Caco-2 (cell line): ENCODE data around the gene ZNHIT6. TPM values are rescaled to one million over a fixed set of nuclear protein-coding genes. Genes with fewer than 3 reads are reported as not detected.
"Not testable (repeated sequence)": the region's sequence is repeated elsewhere in the genome, so short reads cannot be mapped to it uniquely, and the experiment has no call there.

Experiments used
- BruUV-seq: library from RNA; stranded (reverse); fragments of 400-500 nt; replicated peaks from 2 replicates; lab custom pipeline; 2021; lab: Mats Ljungman, UMichigan
- CTCF ChIA-PET: fragments of 300-600 bp; sonication (Branson Sonifier 250); formaldehyde crosslinking; loops from one replicate; lab custom pipeline; 2022; ENCODE audit warnings: antibody characterized with exemption; lab: Charles Lee
- POLR2A ChIA-PET: fragments of 300-600 bp; sonication (Branson Sonifier 250); formaldehyde crosslinking; loops from one replicate; lab custom pipeline; 2022; ENCODE audit warnings: antibody characterized with exemption; lab: Charles Lee
- DNase-seq, 2 experiments: peaks; one replicate each; pipeline versions ENCODE4 v3.0.0 to v3.0.0-alpha.2; 2020 to 2022
- H3K27me3 ChIP-seq: replicated peaks from 2 replicates; pipeline ENCODE4 v1.6.0; 2011; ENCODE audit warnings: low read length; ENCODE audit not compliant: control insufficient read depth, insufficient read depth
- H3K36me3 ChIP-seq: 2 replicates; pipeline ENCODE4 v1.5.1; 2011; ENCODE audit warnings: low read length; ENCODE audit not compliant: control insufficient read depth, insufficient read depth
- H3K4me1 ChIP-seq: fragments of 250-450 bp; sonication (Bioruptor Pico); 2 replicates; pipeline ENCODE4 v1.5.1; 2020; ENCODE audit warnings: mild to moderate bottlenecking
- H3K4me3 ChIP-seq: 2 replicates; pipeline ENCODE4 v1.5.1; 2011; ENCODE audit warnings: low read depth, mild to moderate bottlenecking, control low read depth, low read length
- H3K9me3 ChIP-seq: fragments of 250-450 bp; sonication (Bioruptor Pico); 2 replicates; pipeline ENCODE4 v1.5.1; 2020; ENCODE audit warnings: mild to moderate bottlenecking, moderate library complexity
- H3K27ac Mint-ChIP-seq: one replicate; pipeline ENCODE4 v1.8.0; 2022; ENCODE audit warnings: mixed read lengths; ENCODE audit not compliant: unreplicated experiment
- H3K27me3 Mint-ChIP-seq: one replicate; pipeline ENCODE4 v1.8.0; 2022; ENCODE audit warnings: mixed read lengths; ENCODE audit not compliant: insufficient read depth, unreplicated experiment
- H3K36me3 Mint-ChIP-seq: one replicate; pipeline ENCODE4 v1.8.0; 2022; ENCODE audit warnings: mild to moderate bottlenecking, mixed read lengths; ENCODE audit not compliant: insufficient read depth, unreplicated experiment
- H3K4me1 Mint-ChIP-seq: one replicate; pipeline ENCODE4 v1.8.0; 2022; ENCODE audit warnings: low read depth, mixed read lengths; ENCODE audit not compliant: unreplicated experiment
- H3K4me3 Mint-ChIP-seq: one replicate; pipeline ENCODE4 v1.8.0; 2022; ENCODE audit warnings: mild to moderate bottlenecking, moderate library complexity, mixed read lengths; ENCODE audit not compliant: unreplicated experiment
- H3K9me3 Mint-ChIP-seq: one replicate; pipeline ENCODE4 v1.8.0; 2022; ENCODE audit warnings: mixed read lengths; ENCODE audit not compliant: unreplicated experiment
- intact Hi-C: fragments of 100-400 bp; cut with micrococcal nuclease; formaldehyde crosslinking; loops from one replicate; pipeline ENCODE4 v1.10.0; 2022; ENCODE audit not compliant: unreplicated experiment
- total RNA-seq: library from RNA; stranded (reverse); gene quantifications from 2 replicates; pipeline ENCODE4 v1.2.3, GENCODE V29; 2022
- TF ChIP-seq, protein P1 (sequence below), 2 experiments: fragments of 200-600 bp in 1 of 2; IDR thresholded peaks; 1 replicate in 1 of 2; 2 replicates in 1 of 2; pipeline versions ENCODE4 v1.5.1 to v1.8.0; 2011 to 2022; ENCODE audit warnings: antibody characterized with exemption in 1 of 2, control low read depth in 1 of 2, inconsistent platforms in 1 of 2, low read depth in 1 of 2, low read length in 1 of 2, mild to moderate bottlenecking in 1 of 2, moderate library complexity in 1 of 2; ENCODE audit not compliant: insufficient read depth in 1 of 2, severe bottlenecking in 1 of 2, unreplicated experiment in 1 of 2

ZNHIT6 gene
- total RNA-seq, 1 experiment from 2014 or later, result 16.1 TPM

GRCh38 chr1:85650645-85651044 lies 57.6 kb downstream of the ZNHIT6 start:
- Histone ChIP-seq H3K36me3 (no peaks in the 10 kb centered on the region), H3K27me3 (no peaks in the 10 kb centered on the region), H3K9me3 (no peaks in the 10 kb centered on the region), H3K4me3 (no peak overlapping the region), H3K4me1 (peaks cover 3% of the 10 kb centered on the region; the same call in 1 of the 2 replicates)
- Mint-ChIP-seq H3K27me3 (no peaks in the 10 kb centered on the region), H3K4me3 (no peak overlapping the region), H3K36me3 (no peaks in the 10 kb centered on the region), H3K27ac (no peak overlapping the region), H3K9me3 (no peaks in the 10 kb centered on the region), H3K4me1 (peaks cover 7% of the 10 kb centered on the region)
- DNase-seq, result no peak
- POLR2A ChIA-PET, result no interaction called here
- TF ChIP-seq, protein P1, sequence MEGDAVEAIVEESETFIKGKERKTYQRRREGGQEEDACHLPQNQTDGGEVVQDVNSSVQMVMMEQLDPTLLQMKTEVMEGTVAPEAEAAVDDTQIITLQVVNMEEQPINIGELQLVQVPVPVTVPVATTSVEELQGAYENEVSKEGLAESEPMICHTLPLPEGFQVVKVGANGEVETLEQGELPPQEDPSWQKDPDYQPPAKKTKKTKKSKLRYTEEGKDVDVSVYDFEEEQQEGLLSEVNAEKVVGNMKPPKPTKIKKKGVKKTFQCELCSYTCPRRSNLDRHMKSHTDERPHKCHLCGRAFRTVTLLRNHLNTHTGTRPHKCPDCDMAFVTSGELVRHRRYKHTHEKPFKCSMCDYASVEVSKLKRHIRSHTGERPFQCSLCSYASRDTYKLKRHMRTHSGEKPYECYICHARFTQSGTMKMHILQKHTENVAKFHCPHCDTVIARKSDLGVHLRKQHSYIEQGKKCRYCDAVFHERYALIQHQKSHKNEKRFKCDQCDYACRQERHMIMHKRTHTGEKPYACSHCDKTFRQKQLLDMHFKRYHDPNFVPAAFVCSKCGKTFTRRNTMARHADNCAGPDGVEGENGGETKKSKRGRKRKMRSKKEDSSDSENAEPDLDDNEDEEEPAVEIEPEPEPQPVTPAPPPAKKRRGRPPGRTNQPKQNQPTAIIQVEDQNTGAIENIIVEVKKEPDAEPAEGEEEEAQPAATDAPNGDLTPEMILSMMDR (IDR thresholded peaks at IDR 0.05; ENCODE audit: insufficient read depth in 1 of 2, low read depth in 1 of 2, low read length in 1 of 2, severe bottlenecking in 1 of 2, unreplicated experiment in 1 of 2), result no peak
- no TSS peak for BruUV-seq
- intact Hi-C loops, result no loop called here
- CTCF ChIA-PET, result no interaction called here

DNA sequence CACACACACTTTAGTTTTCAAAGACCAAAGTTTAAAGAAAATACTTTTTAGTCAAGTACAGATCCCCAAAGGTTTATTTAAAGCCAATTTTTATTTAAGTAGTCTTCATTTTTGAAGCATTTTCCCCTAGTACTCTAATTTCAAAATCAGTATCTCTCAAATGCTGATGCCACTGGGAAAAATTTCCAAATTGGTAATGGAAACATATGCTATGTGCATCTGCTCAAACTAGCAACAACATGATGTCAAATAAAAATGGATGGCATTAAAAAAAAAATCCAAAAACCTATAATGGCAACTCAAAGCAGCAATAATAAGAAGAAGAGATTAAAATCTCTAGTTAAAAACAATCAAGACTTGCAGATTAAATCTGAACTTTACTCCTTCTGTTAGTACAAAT lies 58.6 kb downstream of the ZNHIT6 start:
- no peak for DNase-seq
- Mint-ChIP-seq H3K4me3 (no peak overlapping the region), H3K36me3 (no peaks in the 10 kb centered on the region), H3K4me1 (no peaks in the 10 kb centered on the region), H3K27me3 (no peaks in the 10 kb centered on the region), H3K27ac (no peak overlapping the region), H3K9me3 (no peaks in the 10 kb centered on the region)
- no peaks in the 10 kb centered on the region for H3K36me3 ChIP-seq
- TF ChIP-seq, protein P1 (IDR thresholded peaks at IDR 0.05; ENCODE audit: insufficient read depth in 1 of 2, low read depth in 1 of 2, low read length in 1 of 2, severe bottlenecking in 1 of 2, unreplicated experiment in 1 of 2), result no peak
- no TSS peak for BruUV-seq
- no peaks in the 10 kb centered on the region for H3K27me3 ChIP-seq
- intact Hi-C loops, result no loop called here
- no peaks in the 10 kb centered on the region for H3K9me3 ChIP-seq
- no peak overlapping the region for H3K4me3 ChIP-seq
- ChIA-PET POLR2A (no interaction called here), CTCF (no interaction called here)
- H3K4me1 ChIP-seq, result no peaks in the 10 kb centered on the region; the same call in 1 of the 2 replicates

- intact Hi-C loops, H3K4me1 Mint-ChIP-seq, H3K36me3 Mint-ChIP-seq, H3K4me1 ChIP-seq, H3K36me3 ChIP-seq, DNase-seq, POLR2A ChIA-PET, H3K4me3 ChIP-seq, BruUV-seq, CTCF ChIA-PET, H3K27ac Mint-ChIP-seq, H3K4me3 Mint-ChIP-seq, H3K27me3 Mint-ChIP-seq, H3K9me3 ChIP-seq, H3K27me3 ChIP-seq: not testable (repeated sequence)
- peaks cover 30% of the 10 kb centered on the region for H3K9me3 Mint-ChIP-seq
Measured at GRCh38 chr1:85641598-85642556, 66.4 kb downstream of the ZNHIT6 start.

- POLR2A ChIA-PET, H3K4me1 ChIP-seq, H3K27ac Mint-ChIP-seq, DNase-seq, H3K27me3 Mint-ChIP-seq, H3K27me3 ChIP-seq, BruUV-seq, intact Hi-C loops, H3K9me3 ChIP-seq, H3K36me3 ChIP-seq, H3K4me3 Mint-ChIP-seq, CTCF ChIA-PET, H3K4me3 ChIP-seq, H3K4me1 Mint-ChIP-seq: not testable (repeated sequence)
- Mint-ChIP-seq H3K9me3 (peaks cover 30% of the 10 kb centered on the region), H3K36me3 (peaks cover 16% of the 10 kb centered on the region)
Measured at GRCh38 chr1:85639920-85640319, 68.3 kb downstream of the ZNHIT6 start.
